K562 (cell line): ENCODE results near the gene DRAXIN. TPM values are rescaled to one million over a fixed set of nuclear protein-coding genes. Genes with fewer than 3 reads are reported as not detected.

Source experiments
- ARID1B ChIP-seq: fragments of 450-650 bp; IDR thresholded peaks from 2 replicates; pipeline ENCODE4 v1.6.1; 2016; ENCODE audit warnings: antibody characterized with exemption, mild to moderate bottlenecking, inconsistent platforms
- CBFA2T3 ChIP-seq: fragments of 450-650 bp; IDR thresholded peaks from 2 replicates; pipeline ENCODE4 v1.6.1; 2017
- CBX1 ChIP-seq: sonication (generic); IDR thresholded peaks from 2 replicates; pipeline ENCODE4 v1.6.1; 2016; ENCODE audit warnings: antibody characterized with exemption, low read depth, mild to moderate bottlenecking
- CBX2 ChIP-seq: fragments of 200-600 bp; sonication (generic); IDR thresholded peaks from one replicate; pipeline ENCODE4 v1.6.1; 2012; ENCODE audit warnings: mild to moderate bottlenecking, low read length, inconsistent platforms; ENCODE audit not compliant: insufficient read depth, poor library complexity, severe bottlenecking
- CC2D1A ChIP-seq: fragments of 450-650 bp; IDR thresholded peaks from 2 replicates; pipeline ENCODE4 v1.6.1; 2017; ENCODE audit warnings: mild to moderate bottlenecking
- HDGF ChIP-seq: fragments of 450-650 bp; IDR thresholded peaks from 2 replicates; pipeline ENCODE4 v1.6.1; 2016
- KDM1A ChIP-seq, 2 experiments: fragments of 450-650 bp; IDR thresholded peaks; 2 replicates each; pipeline ENCODE4 v1.6.1; 2016; ENCODE audit warnings: mild to moderate bottlenecking in 2 of 2
- MEIS2 ChIP-seq: fragments of 450-650 bp; IDR thresholded peaks from 2 replicates; pipeline ENCODE4 v1.6.1; 2014; ENCODE audit warnings: mild to moderate bottlenecking; ENCODE audit not compliant: partially characterized antibody
- NFE2 ChIP-seq: IDR thresholded peaks from 2 replicates; pipeline ENCODE4 v1.6.1; 2014; ENCODE audit warnings: antibody characterized with exemption, low read depth
- NFIC ChIP-seq: fragments of 450-650 bp; IDR thresholded peaks from 2 replicates; pipeline ENCODE4 v1.6.1; 2017; ENCODE audit warnings: mild to moderate bottlenecking, inconsistent platforms
- NR2C1 ChIP-seq, 2 experiments: fragments of 450-650 bp; IDR thresholded peaks; 2 replicates each; pipeline ENCODE4 v1.6.1; 2017; ENCODE audit warnings: mild to moderate bottlenecking in 2 of 2, antibody characterized with exemption in 1 of 2, inconsistent platforms in 1 of 2, missing compliant biosample characterization in 1 of 2, missing genetic modification characterization in 1 of 2
- POLR2G ChIP-seq: fragments of 200-400 bp; formaldehyde crosslinking; IDR thresholded peaks from 2 replicates; pipeline ENCODE4 v1.6.1; 2017; ENCODE audit warnings: low read depth, mild to moderate bottlenecking, antibody characterized with exemption, low read length, moderate library complexity
- RCOR1 ChIP-seq, 2 experiments: IDR thresholded peaks; 2 replicates each; pipeline ENCODE4 v1.6.1; 2012; ENCODE audit warnings: low read depth in 2 of 2, low read length in 2 of 2, borderline replicate concordance in 1 of 2, improper control_type of control experiment in 1 of 2
- REST ChIP-seq, 2 experiments: fragments of 450-650 bp; formaldehyde crosslinking in 1 of 2; IDR thresholded peaks; 2 replicates each; pipeline versions ENCODE4 v1.4.0 to v1.6.1; 2014 to 2020; ENCODE audit warnings: mild to moderate bottlenecking in 2 of 2, borderline replicate concordance in 1 of 2, low read depth in 1 of 2
- SMARCA4 ChIP-seq: fragments of 450-650 bp; IDR thresholded peaks from 2 replicates; pipeline ENCODE4 v1.6.1; 2016
- SOX6 ChIP-seq: fragments of 450-650 bp; IDR thresholded peaks from 2 replicates; pipeline ENCODE4 v1.6.1; 2014; ENCODE audit warnings: mild to moderate bottlenecking
- SP1 ChIP-seq: sonication (generic); formaldehyde crosslinking; IDR thresholded peaks from 2 replicates; pipeline ENCODE4 v1.8.1; 2022; ENCODE audit warnings: mild to moderate bottlenecking, missing genetic modification reagents
- SUPT5H ChIP-seq: fragments of 450-650 bp; IDR thresholded peaks from 2 replicates; pipeline ENCODE4 v1.6.1; 2016
- TAF15 ChIP-seq: fragments of 200-400 bp; formaldehyde crosslinking; IDR thresholded peaks from 2 replicates; pipeline ENCODE4 v1.6.1; 2017; ENCODE audit warnings: mild to moderate bottlenecking, low read depth, low read length, moderate library complexity
- TOE1 ChIP-seq, 2 experiments: fragments of 450-650 bp in 1 of 2; sonication (generic) in 1 of 2; formaldehyde crosslinking in 1 of 2; IDR thresholded peaks; 2 replicates each; pipeline versions ENCODE4 v1.7.1 to v1.8.0; 2016 to 2022; ENCODE audit warnings: borderline replicate concordance in 2 of 2, mild to moderate bottlenecking in 2 of 2, antibody characterized with exemption in 1 of 2, inconsistent platforms in 1 of 2, low read depth in 1 of 2, missing genetic modification reagents in 1 of 2, moderate library complexity in 1 of 2
- ZFX ChIP-seq: sonication (generic); formaldehyde crosslinking; IDR thresholded peaks from 2 replicates; pipeline ENCODE4 v1.8.0; 2022; ENCODE audit warnings: mild to moderate bottlenecking, missing genetic modification reagents, moderate library complexity
- ZNF316 ChIP-seq: fragments of 450-650 bp; IDR thresholded peaks from 2 replicates; pipeline ENCODE4 v1.6.1; 2016
- polyA plus RNA-seq, 8 experiments: library from polyadenylated mRNA; depleted of rRNA in 4 of 8; stranded (reverse) in 5 of 8; unstranded in 3 of 8; fragments of >200 nt; fragmentation: Nextera tagmentation in 2 of 8; fragmentation: Illumina TruSeq in 1 of 8; extraction: Ambion mirVana in 2 of 8; extraction: Trizol in 1 of 8; gene quantifications; 2 replicates each; pipeline versions ENCODE4 v1.2.1 to v1.2.3, GENCODE V29; 2011 to 2014; ENCODE audit warnings: inconsistent platforms in 1 of 8, missing spikeins in 1 of 8
- total RNA-seq, 7 experiments: library from RNA; depleted of rRNA in 6 of 7; stranded (reverse); fragments of >200 nt in 6 of 7; fragmentation: Illumina TruSeq in 2 of 7; extraction: Trizol in 2 of 7; gene quantifications; 2 replicates each; pipeline versions ENCODE4 v1.2.1 to v1.2.3, GENCODE V29; 2011 to 2021; ENCODE audit warnings: low replicate concordance in 1 of 7

The DRAXIN gene
- total and polyA plus RNA-seq, 9 of the 15 experiments (the other 6 are each of a cell fraction or from before 2014, with no cell fraction given), result 0.01 to 0.04 (median 0.01) TPM; not detected in 6

- TF ChIP-seq CBX1, result no peak
- TF ChIP-seq POLR2G, result peak; percentile 63
- peak; percentile 19; the same call in 1 of the 2 replicates for TF ChIP-seq REST (IDR thresholded peaks at IDR 0.05; ENCODE audit: borderline replicate concordance)
- TF ChIP-seq REST (CRISPR knock-in tag; IDR thresholded peaks at IDR 0.05; ENCODE audit: low read depth), result no peak
- no peak for TF ChIP-seq TAF15
- peak in 1 of 2 experiments; percentile 50; a peak in 1 of 4 replicates for TF ChIP-seq RCOR1 (IDR thresholded peaks at IDR 0.05; ENCODE audit: borderline replicate concordance in 1 of 2, low read depth in 2 of 2, low read length in 2 of 2)
- peak; percentile 65 for TF ChIP-seq NR2C1 (IDR thresholded peaks at IDR 0.05)
- peak; percentile 73 for TF ChIP-seq NR2C1 (tag; IDR thresholded peaks at IDR 0.05)
- peak; percentile 20 for TF ChIP-seq MEIS2
- TF ChIP-seq SMARCA4, result peak; percentile 50; the same call in 1 of the 2 replicates
- no peak for TF ChIP-seq TOE1 (IDR thresholded peaks at IDR 0.05; ENCODE audit: borderline replicate concordance)
- 0 out of 2 replicates have a peak, but pooled peaks have one; percentile 45 for TF ChIP-seq TOE1 (CRISPR knock-in tag; IDR thresholded peaks at IDR 0.05; ENCODE audit: borderline replicate concordance, low read depth)
- peak; percentile 49 for TF ChIP-seq ZFX (CRISPR knock-in tag)
- TF ChIP-seq SUPT5H, result peak; percentile 40; the same call in 1 of the 2 replicates
- TF ChIP-seq SP1 (CRISPR knock-in tag), result peak; percentile 30; the same call in 1 of the 2 replicates
- TF ChIP-seq ARID1B, result peak; percentile 63
- peak; percentile 61; the same call in 1 of the 2 replicates for TF ChIP-seq SOX6
- TF ChIP-seq CBFA2T3, result peak; percentile 65
- TF ChIP-seq NFE2, result peak; percentile 66; the same call in 1 of the 2 replicates
- no peak for TF ChIP-seq CBX2
- 0 out of 2 replicates have a peak, but pooled peaks have one; percentile 5 for TF ChIP-seq NFIC
- peak in 1 of 2 experiments; percentile 48; a peak in 1 of 4 replicates for TF ChIP-seq KDM1A (IDR thresholded peaks at IDR 0.05)
- 0 out of 2 replicates have a peak, but pooled peaks have one; percentile 32 for TF ChIP-seq CC2D1A
- TF ChIP-seq ZNF316, result peak; percentile 66
- TF ChIP-seq HDGF, result 0 out of 2 replicates have a peak, but pooled peaks have one; percentile 57
These were observed 61.0 kb downstream of the DRAXIN start (continued) for GRCh38 chr1:11752359-11753088.
